ENCODE results near the gene FAM13C.

Gene FAM13C

GRCh38 chr10:59360605-59361405 is 1.5 kb downstream of the FAM13C start:
- peak overlapping the region; percentile 89 for H2AFZ ChIP-seq
- H3K4me1 ChIP-seq, result peaks cover 4% of the 10 kb centered on the region
- H3K4me3 ChIP-seq (ENCODE audit: low read depth, low read length), result peak overlapping the region; percentile 30
- TF ChIP-seq CTCF (IDR thresholded peaks at IDR 0.05), result no peak
- H3K79me2 ChIP-seq, result no peaks in the 10 kb centered on the region
- no peaks in the 10 kb centered on the region for H3K27me3 ChIP-seq (ENCODE audit: control insufficient read depth, insufficient read depth, low read length)
- no peak overlapping the region for H3K9ac ChIP-seq
- peak overlapping the region; percentile 50 for H3K4me2 ChIP-seq (ENCODE audit: low read length)
- H3K9me3 ChIP-seq (ENCODE audit: control insufficient read depth, low read length), result no peaks in the 10 kb centered on the region
- H3K36me3 ChIP-seq (ENCODE audit: control insufficient read depth, insufficient read depth, low read length), result no peaks in the 10 kb centered on the region
- peak overlapping the region; percentile 55 for H3K27ac ChIP-seq

GRCh38 chr10:59358576-59358975 is 3.8 kb downstream of the FAM13C start:
- Histone ChIP-seq H3K27me3 (ENCODE audit: control insufficient read depth, insufficient read depth, low read length) (no peaks in the 10 kb centered on the region), H3K36me3 (ENCODE audit: control insufficient read depth, insufficient read depth, low read length) (no peaks in the 10 kb centered on the region), H3K9me3 (ENCODE audit: control insufficient read depth, low read length) (no peaks in the 10 kb centered on the region), H3K4me3 (ENCODE audit: low read depth, low read length) (no peak overlapping the region), H3K79me2 (no peaks in the 10 kb centered on the region), H3K4me2 (ENCODE audit: low read length) (no peak overlapping the region), H3K27ac (no peak overlapping the region), H2AFZ (no peak overlapping the region), H3K4me1 (peaks cover 4% of the 10 kb centered on the region), H3K9ac (no peak overlapping the region)
- TF ChIP-seq CTCF (IDR thresholded peaks at IDR 0.05), result no peak

GRCh38 chr10:59354434-59354833 is 7.9 kb downstream of the FAM13C start:
- TF ChIP-seq CTCF (IDR thresholded peaks at IDR 0.05), result no peak
- H3K9ac ChIP-seq, result no peak overlapping the region
- no peak overlapping the region for H3K4me2 ChIP-seq (ENCODE audit: low read length)
- no peak overlapping the region for H2AFZ ChIP-seq
- H3K27me3 ChIP-seq (ENCODE audit: control insufficient read depth, insufficient read depth, low read length), result no peaks in the 10 kb centered on the region
- H3K4me3 ChIP-seq (ENCODE audit: low read depth, low read length), result no peak overlapping the region
- H3K4me1 ChIP-seq, result no peaks in the 10 kb centered on the region
- H3K9me3 ChIP-seq (ENCODE audit: control insufficient read depth, low read length), result no peaks in the 10 kb centered on the region
- no peak overlapping the region for H3K27ac ChIP-seq
- no peaks in the 10 kb centered on the region for H3K79me2 ChIP-seq
- H3K36me3 ChIP-seq (ENCODE audit: control insufficient read depth, insufficient read depth, low read length), result no peaks in the 10 kb centered on the region

- Histone ChIP-seq H3K4me3 (ENCODE audit: low read depth, low read length) (no peak overlapping the region), H3K9ac (no peak overlapping the region), H3K27me3 (ENCODE audit: control insufficient read depth, insufficient read depth, low read length) (no peaks in the 10 kb centered on the region), H3K36me3 (ENCODE audit: control insufficient read depth, insufficient read depth, low read length) (no peaks in the 10 kb centered on the region), H3K79me2 (no peaks in the 10 kb centered on the region), H2AFZ (no peak overlapping the region), H3K4me1 (no peaks in the 10 kb centered on the region), H3K4me2 (ENCODE audit: low read length) (no peak overlapping the region), H3K27ac (no peak overlapping the region), H3K9me3 (ENCODE audit: control insufficient read depth, low read length) (no peaks in the 10 kb centered on the region)
- TF ChIP-seq CTCF (IDR thresholded peaks at IDR 0.05), result no peak
Measured at GRCh38 chr10:59350558-59350957, 11.8 kb downstream of the FAM13C start.

- no peak overlapping the region for H3K27ac ChIP-seq
- H3K9me3 ChIP-seq (ENCODE audit: control insufficient read depth, low read length), result no peaks in the 10 kb centered on the region
- no peak for TF ChIP-seq CTCF (IDR thresholded peaks at IDR 0.05)
- no peaks in the 10 kb centered on the region for H3K4me1 ChIP-seq
- H2AFZ ChIP-seq, result no peak overlapping the region
- H3K4me3 ChIP-seq (ENCODE audit: low read depth, low read length), result no peak overlapping the region
- H3K4me2 ChIP-seq (ENCODE audit: low read length), result no peak overlapping the region
- H3K9ac ChIP-seq, result no peak overlapping the region
- no peaks in the 10 kb centered on the region for H3K36me3 ChIP-seq (ENCODE audit: control insufficient read depth, insufficient read depth, low read length)
- no peaks in the 10 kb centered on the region for H3K27me3 ChIP-seq (ENCODE audit: control insufficient read depth, insufficient read depth, low read length)
- no peaks in the 10 kb centered on the region for H3K79me2 ChIP-seq
Measured at GRCh38 chr10:59346321-59346720, 16.0 kb downstream of the FAM13C start.

Measured in parathyroid adenoma (tissue), 2 donors.